SK-N-SH treated with all-trans-retinoic acid at 6 μM for 48 hours (cell line): Measurements from ENCODE around the gene MAP3K10.

Source experiments
- ISL1 ChIP-seq: fragments of 250-450 bp; sonication (Bioruptor Pico); IDR thresholded peaks from 2 replicates; pipeline ENCODE4 v2.1.2; 2022; ENCODE audit warnings: mild to moderate bottlenecking, moderate library complexity
- OSR1 ChIP-seq: fragments of 250-450 bp; sonication (Bioruptor Pico); IDR thresholded peaks from 2 replicates; pipeline ENCODE4 v1.8.0; 2022; ENCODE audit warnings: moderate library complexity, mild to moderate bottlenecking, inconsistent platforms
- PATZ1 ChIP-seq: fragments of 250-450 bp; sonication (Bioruptor Pico); IDR thresholded peaks from 2 replicates; pipeline ENCODE4 v1.8.0; 2020; ENCODE audit warnings: mild to moderate bottlenecking, moderate library complexity, borderline replicate concordance
- SNAI2 ChIP-seq: fragments of 250-450 bp; sonication (Bioruptor Pico); IDR thresholded peaks from 2 replicates; pipeline ENCODE4 v1.5.0; 2020; ENCODE audit warnings: mild to moderate bottlenecking, moderate library complexity
- TSHZ2 ChIP-seq: fragments of 250-450 bp; sonication (Bioruptor Pico); IDR thresholded peaks from 2 replicates; pipeline ENCODE4 v1.5.0; 2020; ENCODE audit warnings: mild to moderate bottlenecking, moderate library complexity
- ZC3H10 ChIP-seq: fragments of 250-450 bp; sonication (Bioruptor Pico); IDR thresholded peaks from 2 replicates; pipeline ENCODE4 v1.5.1; 2021; ENCODE audit warnings: mild to moderate bottlenecking, moderate library complexity
- ZNF565 ChIP-seq: fragments of 450-650 bp; formaldehyde crosslinking; conservative IDR thresholded peaks from 2 replicates; pipeline ENCODE4 v1.5.0; 2020; ENCODE audit warnings: low read depth, mild to moderate bottlenecking, moderate library complexity
- ZNF70 ChIP-seq: fragments of 450-650 bp; formaldehyde crosslinking; IDR thresholded peaks from 2 replicates; pipeline ENCODE4 v1.5.0; 2020; ENCODE audit warnings: mild to moderate bottlenecking, moderate library complexity
- TF ChIP-seq, protein P1 (sequence below): fragments of 250-450 bp; sonication (Bioruptor Pico); IDR thresholded peaks from 2 replicates; pipeline ENCODE4 v1.5.1; 2020; ENCODE audit warnings: low read depth, mild to moderate bottlenecking, moderate library complexity

DNA sequence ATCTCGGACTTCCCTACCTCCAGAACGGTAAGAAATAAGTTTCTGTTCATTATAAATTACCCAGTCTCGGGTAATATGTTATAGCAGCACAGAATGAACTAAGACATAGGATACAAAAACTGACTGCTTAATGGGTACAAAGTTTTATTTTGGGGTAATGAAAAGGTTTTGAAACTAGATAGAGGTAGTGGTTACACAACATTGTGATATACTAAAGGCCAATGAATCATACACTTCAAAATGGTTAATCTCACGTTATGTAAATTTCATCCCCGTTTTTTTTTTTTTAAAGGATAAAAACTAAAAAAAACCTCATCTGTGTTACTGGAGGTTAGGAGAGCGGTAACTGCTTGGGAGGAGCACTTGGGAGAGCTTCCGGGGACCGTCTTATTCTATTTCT lies 70.4 kb downstream of the MAP3K10 start:
- TF ChIP-seq TSHZ2 (CRISPR knock-in tag) (no peak), ZNF70 (CRISPR knock-in tag) (no peak), ZC3H10 (CRISPR knock-in tag) (no peak), PATZ1 (CRISPR knock-in tag) (no peak), ZNF565 (CRISPR knock-in tag) (no peak), OSR1 (no peak), SNAI2 (CRISPR knock-in tag) (no peak), ISL1 (CRISPR knock-in tag) (no peak)
- TF ChIP-seq, protein P1, sequence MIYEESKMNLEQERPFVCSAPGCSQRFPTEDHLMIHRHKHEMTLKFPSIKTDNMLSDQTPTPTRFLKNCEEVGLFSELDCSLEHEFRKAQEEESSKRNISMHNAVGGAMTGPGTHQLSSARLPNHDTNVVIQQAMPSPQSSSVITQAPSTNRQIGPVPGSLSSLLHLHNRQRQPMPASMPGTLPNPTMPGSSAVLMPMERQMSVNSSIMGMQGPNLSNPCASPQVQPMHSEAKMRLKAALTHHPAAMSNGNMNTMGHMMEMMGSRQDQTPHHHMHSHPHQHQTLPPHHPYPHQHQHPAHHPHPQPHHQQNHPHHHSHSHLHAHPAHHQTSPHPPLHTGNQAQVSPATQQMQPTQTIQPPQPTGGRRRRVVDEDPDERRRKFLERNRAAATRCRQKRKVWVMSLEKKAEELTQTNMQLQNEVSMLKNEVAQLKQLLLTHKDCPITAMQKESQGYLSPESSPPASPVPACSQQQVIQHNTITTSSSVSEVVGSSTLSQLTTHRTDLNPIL, result no peak
